HepG2 (cell line): ENCODE results near the gene MTA1. TPM values are rescaled to one million over a fixed set of nuclear protein-coding genes. Genes with fewer than 3 reads are reported as not detected.
A peak's percentile ranks its signal among the peaks of the same experiment; 100 is the strongest.

Experiments used
- ATAC-seq: fragments of 200-7000 bp; cut with Tn5 transposase; 3 replicates; pipeline ENCODE4 v1.9.1; 2020; ENCODE audit warnings: mild to moderate bottlenecking, moderate library complexity
- BruUV-seq: library from RNA; stranded (reverse); fragments of 400-500 nt; replicated peaks from 2 replicates; lab custom pipeline; 2021; lab: Mats Ljungman, UMichigan
- CTCF ChIA-PET: fragments of 300-600 bp; formaldehyde crosslinking; extraction: SDS; loops from one replicate; lab custom pipeline; 2021; ENCODE audit warnings: low total read pairs, inconsistent platforms, low intra/inter-chr PET ratio; lab: Yijun Ruan, JAX
- POLR2A ChIA-PET: fragments of 350-600 bp; sonication (Branson Sonifier 250); formaldehyde crosslinking; loops from one replicate; lab custom pipeline; 2020; ENCODE audit warnings: antibody characterized with exemption, inconsistent platforms; lab: Yijun Ruan, JAX
- DNase-seq: peaks from one replicate; pipeline ENCODE4 v3.0.0-alpha.2; 2015; ENCODE audit warnings: low spot score
- FAIRE-seq: peaks from 3 replicates; lab custom pipeline; 2011; peaks lifted over from hg19 to GRCh38; lab: Jason Lieb, UNC
- H2AFZ ChIP-seq: one replicate; pipeline ENCODE4 v1.6.1; 2011; ENCODE audit warnings: low read length, inconsistent platforms
- H3K27ac ChIP-seq: fragments of 300-600 bp; 3 replicates; pipeline ENCODE4 v1.8.0; 2011; ENCODE audit warnings: mixed run types, mild to moderate bottlenecking, mixed read lengths, low read length, inconsistent platforms; ENCODE audit not compliant: insufficient read depth; ENCODE audit errors: extremely low read length
- H3K27me3 ChIP-seq, 2 experiments: fragments of 200-600 bp in 1 of 2; 2 replicates in 1 of 2; 3 replicates in 1 of 2; pipeline versions ENCODE4 v1.6.0 to v1.8.0; 2011; ENCODE audit warnings: low read length in 2 of 2, mild to moderate bottlenecking in 2 of 2, moderate library complexity in 2 of 2, inconsistent platforms in 1 of 2; ENCODE audit not compliant: insufficient read depth in 2 of 2, control insufficient read depth in 1 of 2
- H3K36me3 ChIP-seq, 2 experiments: fragments of 200-600 bp in 1 of 2; replicated peaks in 1 of 2; 2 replicates in 1 of 2; 3 replicates in 1 of 2; pipeline versions ENCODE4 v1.5.1 to v1.8.0; 2011; ENCODE audit warnings: low read length in 2 of 2, inconsistent platforms in 1 of 2; ENCODE audit not compliant: insufficient read depth in 2 of 2, control insufficient read depth in 1 of 2
- H3K4me1 ChIP-seq: 2 replicates; pipeline ENCODE4 v1.5.1; 2012; ENCODE audit warnings: low read length, inconsistent platforms; ENCODE audit not compliant: insufficient read depth
- H3K4me2 ChIP-seq: 2 replicates; pipeline ENCODE4 v1.6.0; 2011; ENCODE audit warnings: low read depth, low read length, inconsistent platforms
- H3K4me3 ChIP-seq, 3 experiments: fragments of 200-600 bp in 1 of 3; sonication (generic), shearing (Covaris generic) in 1 of 3; replicated peaks in 1 of 3; 2 replicates each; pipeline ENCODE4 v1.5.1; 2011 to 2016; ENCODE audit warnings: low read length in 3 of 3, inconsistent platforms in 2 of 3, low read depth in 2 of 3, mild to moderate bottlenecking in 2 of 3, control low read depth in 1 of 3, mixed read lengths in 1 of 3; ENCODE audit not compliant: insufficient read depth in 1 of 3
- H3K79me2 ChIP-seq: one replicate; pipeline ENCODE4 v1.6.1; 2011; ENCODE audit warnings: low read length, inconsistent platforms; ENCODE audit not compliant: insufficient read depth
- H3K9ac ChIP-seq: 2 replicates; pipeline ENCODE4 v1.6.0; 2011; ENCODE audit warnings: mild to moderate bottlenecking, low read depth, low read length, inconsistent platforms; ENCODE audit not compliant: insufficient read depth
- H3K9me3 ChIP-seq: 2 replicates; pipeline ENCODE4 v1.5.1; 2012; ENCODE audit warnings: mild to moderate bottlenecking, low read length
- H4K20me1 ChIP-seq: 2 replicates; pipeline ENCODE4 v1.6.0; 2011; ENCODE audit warnings: inconsistent platforms, mild to moderate bottlenecking, low read length, moderate library complexity; ENCODE audit not compliant: insufficient read depth
- ARNTL ChIP-seq: sonication (generic); formaldehyde crosslinking; IDR thresholded peaks from 2 replicates; pipeline ENCODE4 v1.4.0; 2020; ENCODE audit warnings: mild to moderate bottlenecking, missing genetic modification reagents
- CAMTA2 ChIP-seq: sonication (generic); formaldehyde crosslinking; IDR thresholded peaks from 2 replicates; pipeline ENCODE4 v1.4.0; 2020; ENCODE audit warnings: mild to moderate bottlenecking, missing genetic modification reagents, borderline replicate concordance
- DZIP1 ChIP-seq: sonication (generic); formaldehyde crosslinking; IDR thresholded peaks from 2 replicates; pipeline ENCODE4 v1.5.0; 2020; ENCODE audit warnings: mild to moderate bottlenecking, missing genetic modification reagents
- ETV5 ChIP-seq: IDR thresholded peaks from 2 replicates; pipeline ENCODE4 v1.6.1; 2018; ENCODE audit warnings: missing biosample characterization, missing genetic modification reagents, inconsistent platforms, borderline replicate concordance
- MTA3 ChIP-seq: sonication (generic); formaldehyde crosslinking; IDR thresholded peaks from 2 replicates; pipeline ENCODE4 v1.4.0; 2020; ENCODE audit warnings: missing genetic modification reagents
- SOX6 ChIP-seq, 2 experiments: fragments of 450-650 bp in 1 of 2; sonication (generic) in 1 of 2; formaldehyde crosslinking in 1 of 2; IDR thresholded peaks; 2 replicates each; pipeline versions ENCODE4 v1.4.0 to v1.6.1; 2017 to 2020; ENCODE audit warnings: antibody characterized with exemption in 1 of 2, mild to moderate bottlenecking in 1 of 2, missing genetic modification reagents in 1 of 2
- U2AF1 ChIP-seq: fragments of 200-400 bp; formaldehyde crosslinking; optimal IDR thresholded peaks from 2 replicates; pipeline ENCODE3; 2017; ENCODE audit warnings: mild to moderate bottlenecking, low read depth, low read length
- ZBTB2 ChIP-seq: sonication (generic); formaldehyde crosslinking; IDR thresholded peaks from 2 replicates; pipeline ENCODE4 v1.8.0; 2022; ENCODE audit warnings: low read depth, missing genetic modification reagents
- ZNF383 ChIP-seq: sonication (generic); formaldehyde crosslinking; IDR thresholded peaks from 2 replicates; pipeline ENCODE4 v1.4.0; 2020; ENCODE audit warnings: missing genetic modification reagents, mild to moderate bottlenecking, borderline replicate concordance
- ZNF44 ChIP-seq: sonication (generic); formaldehyde crosslinking; IDR thresholded peaks from 2 replicates; pipeline ENCODE4 v1.5.1; 2020; ENCODE audit warnings: mild to moderate bottlenecking, missing genetic modification reagents
- ZNF546 ChIP-seq: sonication (generic); formaldehyde crosslinking; conservative IDR thresholded peaks from 2 replicates; pipeline ENCODE4 v1.8.1; 2023; ENCODE audit warnings: mild to moderate bottlenecking, missing genetic modification reagents
- ZNF615 ChIP-seq: sonication (generic); formaldehyde crosslinking; IDR thresholded peaks from 2 replicates; pipeline ENCODE4 v1.5.0; 2020; ENCODE audit warnings: mild to moderate bottlenecking, missing genetic modification reagents, borderline replicate concordance
- ZNF616 ChIP-seq: sonication (generic); formaldehyde crosslinking; IDR thresholded peaks from 2 replicates; pipeline ENCODE4 v1.5.0; 2020; ENCODE audit warnings: low read depth, mild to moderate bottlenecking, missing genetic modification reagents
- ZNF619 ChIP-seq: sonication (generic); formaldehyde crosslinking; IDR thresholded peaks from 2 replicates; pipeline ENCODE4 v1.4.0; 2020; ENCODE audit warnings: mild to moderate bottlenecking, missing genetic modification reagents
- ZNF749 ChIP-seq: sonication (generic); formaldehyde crosslinking; IDR thresholded peaks from 2 replicates; pipeline ENCODE4 v1.8.0; 2022; ENCODE audit warnings: mild to moderate bottlenecking, missing genetic modification reagents, moderate library complexity, borderline replicate concordance
- ZNF776 ChIP-seq: sonication (generic); formaldehyde crosslinking; IDR thresholded peaks from 2 replicates; pipeline ENCODE4 v1.4.0; 2020; ENCODE audit warnings: mild to moderate bottlenecking, missing genetic modification reagents
- WGBS: methylation state at CpG from one replicate; pipeline ENCODE4 v1.1.6; 2017; ENCODE audit warnings: low lambda C conversion rate; 5-methylcytosine and 5-hydroxymethylcytosine counted together
- in situ Hi-C: cut with HindIII; loops from 2 replicates; pipeline ENCODE4 v1.10.0; 2017; ENCODE audit warnings: low pct_unique_long_range_greater_than_20kb; ENCODE audit not compliant: extremely low pct_ligation_motif_present
- intact Hi-C: fragments of 100-400 bp; cut with micrococcal nuclease; formaldehyde crosslinking; loops from one replicate; pipeline ENCODE4 v1.10.0; 2022; ENCODE audit not compliant: unreplicated experiment
- polyA plus RNA-seq, 8 experiments: library from polyadenylated mRNA; depleted of rRNA in 3 of 8; stranded (reverse) in 7 of 8; unstranded in 1 of 8; fragments of >200 nt; fragmentation: Illumina TruSeq in 4 of 8; extraction: Trizol in 4 of 8; gene quantifications; 2 replicates each; pipeline versions ENCODE4 v1.2.1 to v1.2.3, GENCODE V29; 2011 to 2016; ENCODE audit warnings: low read depth in 4 of 8, missing spikeins in 1 of 8, mixed read lengths in 1 of 8; ENCODE audit not compliant: insufficient read depth in 1 of 8
- total RNA-seq, 5 experiments: library from RNA; depleted of rRNA; stranded (reverse); fragments of >200 nt; fragmentation: Illumina TruSeq; extraction: Trizol; gene quantifications; 2 replicates each; pipeline ENCODE4 v1.2.3, GENCODE V29; 2016; ENCODE audit warnings: low read depth in 1 of 5

Gene MTA1
- total and polyA plus RNA-seq, 2 of the 13 experiments (the other 11 are each of a cell fraction or from before 2014, with no cell fraction given), result 35.2 to 85.8 TPM

- peaks cover 55% of the 10 kb centered on the region for H3K4me1 ChIP-seq
- intact Hi-C loops, result no loop called here
- no peaks in the 10 kb centered on the region for H3K9me3 ChIP-seq
- H3K27ac ChIP-seq, result peak overlapping the region; percentile 84
- peaks cover 0 to 8% of the 10 kb centered on the region in 2 experiments; a peak in 2 of 5 replicates for H3K27me3 ChIP-seq
- ChIA-PET CTCF (no interaction called here), POLR2A (interaction anchor here (2.4 kb wide), 1 partner anchor 20 kb away, joined by 10 read pairs; the partner anchor contains the start of gene TEX22)
- no peak overlapping the region for H2AFZ ChIP-seq
- H3K9ac ChIP-seq, result peak overlapping the region; percentile 86
- H3K4me3 ChIP-seq, result peak overlapping the region; percentile 76 to 92 (median 89)
- DNase-seq (no peak), ATAC-seq (peak; percentile 16), FAIRE-seq (no peak)
- H3K36me3 ChIP-seq, result no peaks in the 10 kb centered on the region
- peaks cover 35% of the 10 kb centered on the region for H3K79me2 ChIP-seq
- peak overlapping the region; percentile 91 for H3K4me2 ChIP-seq
- in situ Hi-C loops, result no loop called here
- TSS peak; percentile 48 for BruUV-seq
- 27% methylated on average over 13 of the region's 19 CpGs for WGBS
- H4K20me1 ChIP-seq, result 0 out of 2 replicates have a peak, but pooled peaks cover 2% of the 10 kb centered on the region
- TF ChIP-seq DZIP1, result peak; percentile 0
- TF ChIP-seq ZNF776 (CRISPR knock-in tag), result peak; percentile 56
- no peak for TF ChIP-seq SOX6 (IDR thresholded peaks at IDR 0.05)
- peak; percentile 2; the same call in 1 of the 2 replicates for TF ChIP-seq SOX6 (CRISPR knock-in tag; IDR thresholded peaks at IDR 0.05)
- TF ChIP-seq ZBTB2 (CRISPR knock-in tag), result no peak
- no peak for TF ChIP-seq ARNTL (CRISPR knock-in tag)
- 0 out of 2 replicates have a peak, but pooled peaks have one; percentile 2 for TF ChIP-seq ZNF546 (CRISPR knock-in tag)
- 0 out of 2 replicates have a peak, but pooled peaks have one; percentile 6 for TF ChIP-seq ZNF44 (CRISPR knock-in tag)
- TF ChIP-seq ETV5 (CRISPR knock-in tag), result 0 out of 2 replicates have a peak, but pooled peaks have one; percentile 9
- no peak for TF ChIP-seq ZNF383
- peak; percentile 37; the same call in 1 of the 2 replicates for TF ChIP-seq ZNF749 (CRISPR knock-in tag)
- TF ChIP-seq MTA3 (CRISPR knock-in tag), result no peak
- 0 out of 2 replicates have a peak, but pooled peaks have one; percentile 8 for TF ChIP-seq ZNF616
- TF ChIP-seq U2AF1, result no peak
- TF ChIP-seq ZNF615 (CRISPR knock-in tag), result no peak
- no peak for TF ChIP-seq ZNF619 (CRISPR knock-in tag)
- 0 out of 2 replicates have a peak, but pooled peaks have one; percentile 56 for TF ChIP-seq CAMTA2
These were observed 1.1 kb upstream of the MTA1 start for GRCh38 chr14:105418269-105419194.
